Fibroblast of skin of scalp (primary cell): Measurements from ENCODE around the gene OR10P1.

Source experiments
- DNase-seq: peaks from one replicate; pipeline ENCODE4 v3.0.0-alpha.2; 2013

Gene OR10P1

DNA sequence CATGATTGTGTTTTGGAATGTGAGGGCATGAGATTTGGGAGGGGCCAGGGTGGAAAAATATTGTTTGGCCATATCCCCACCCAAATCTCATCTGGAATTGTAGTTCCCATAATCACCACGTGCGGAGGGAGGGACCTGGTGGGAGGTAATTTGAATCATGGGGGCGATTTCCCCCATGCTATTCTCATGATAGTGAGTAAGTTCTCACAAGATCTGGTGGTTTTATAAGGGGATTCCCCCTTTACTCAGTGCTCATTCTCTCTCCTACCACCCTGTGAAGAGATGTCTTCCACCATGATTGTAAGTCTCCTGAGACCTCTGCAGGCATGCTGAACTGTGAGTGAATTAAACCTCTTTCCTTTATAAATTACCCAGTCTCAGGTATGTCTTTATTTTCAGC lies 15.7 kb downstream of the OR10P1 start:
- no peak for DNase-seq

DNA sequence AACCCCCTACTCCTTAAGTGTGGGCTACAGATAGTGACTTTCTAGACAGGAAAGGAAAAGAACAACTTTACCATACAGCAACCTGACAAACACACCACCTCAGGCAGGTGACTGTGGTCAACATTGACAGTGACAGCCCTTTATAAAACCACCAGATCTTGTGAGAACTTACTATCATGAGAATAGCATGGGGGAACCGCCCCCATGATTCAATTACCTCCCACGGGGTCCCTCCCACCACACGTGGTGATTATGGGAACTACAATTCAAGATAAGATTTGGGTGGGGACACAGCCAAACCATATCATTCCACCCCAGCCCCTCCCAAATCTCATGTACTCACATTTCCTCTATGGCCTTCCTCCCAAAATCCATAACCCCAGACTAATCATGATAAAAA lies 16.3 kb downstream of the OR10P1 start:
- DNase-seq: no peak

DNA sequence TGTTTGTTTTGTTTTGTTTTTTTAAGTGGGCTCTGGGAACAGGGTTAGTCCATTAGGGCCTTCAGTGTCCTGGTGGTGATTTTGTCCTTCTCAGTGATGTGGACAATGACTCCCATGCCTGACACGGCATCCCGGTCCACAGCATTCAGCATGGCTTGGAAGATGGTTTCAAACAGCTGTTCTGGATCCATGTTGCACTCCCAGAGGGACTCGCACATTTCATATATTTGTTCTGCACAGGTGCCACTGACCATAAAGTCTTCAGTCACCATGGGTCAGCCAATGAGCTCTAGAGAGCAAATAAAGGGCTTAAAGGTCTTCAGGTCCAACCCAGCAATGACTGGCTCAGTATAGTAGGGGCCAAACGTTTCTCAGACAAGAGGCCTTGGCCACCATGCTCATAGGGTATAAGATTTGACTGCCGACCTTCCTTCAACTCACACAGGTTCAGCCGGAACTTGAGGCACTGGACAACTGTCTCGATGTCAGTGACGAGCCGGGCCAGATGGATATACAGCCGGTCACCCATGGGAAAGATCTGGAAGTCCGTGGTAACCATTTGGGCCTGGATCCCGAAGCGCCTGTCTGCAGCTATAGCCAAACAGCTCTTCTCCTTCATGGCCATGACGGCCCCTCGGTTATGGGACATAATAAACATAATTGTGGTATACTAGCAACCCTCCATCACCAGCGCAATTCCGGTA lies 18.0 kb downstream of the OR10P1 start:
- no peak for DNase-seq

DNA sequence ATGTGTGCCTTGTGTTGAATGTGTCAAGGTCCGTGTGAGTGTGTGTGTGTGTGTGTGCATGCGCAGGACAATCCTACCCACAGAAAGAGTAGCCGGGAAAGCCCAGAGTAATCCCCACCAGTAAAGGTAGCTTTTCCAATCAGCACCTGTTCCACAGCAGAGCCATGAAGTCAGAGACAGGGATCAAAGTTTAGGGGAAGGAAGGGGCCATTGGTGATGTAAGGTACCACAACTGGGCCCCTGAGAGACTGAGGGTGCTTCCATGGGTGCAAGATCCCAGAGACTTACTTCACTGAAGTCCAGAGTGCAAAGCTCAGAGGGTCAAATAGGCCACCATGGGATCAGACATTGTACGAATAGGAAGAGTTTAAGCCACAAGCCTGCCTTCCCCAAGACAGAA lies 20.5 kb downstream of the OR10P1 start:
- no peak for DNase-seq

DNA sequence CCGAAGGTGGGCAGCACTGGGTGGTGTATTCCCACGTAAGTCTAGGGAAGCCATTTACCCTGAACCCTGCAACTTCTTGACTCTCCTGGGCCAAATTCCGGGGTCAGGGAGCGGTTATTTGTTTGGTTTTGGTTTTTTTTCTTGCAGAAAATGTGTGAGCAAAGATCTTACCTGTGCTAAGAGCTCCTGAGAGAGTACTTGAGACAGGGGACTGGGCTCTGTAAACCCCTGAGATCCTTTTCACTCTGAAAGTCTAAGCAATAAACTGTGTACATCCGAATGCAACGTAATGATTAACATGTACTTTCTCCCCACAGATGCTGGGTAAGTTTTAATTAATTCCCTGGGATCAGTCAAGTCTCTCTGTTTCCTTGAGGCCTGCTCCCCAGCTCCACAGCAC lies 21.5 kb downstream of the OR10P1 start:
- no peak for DNase-seq

DNA sequence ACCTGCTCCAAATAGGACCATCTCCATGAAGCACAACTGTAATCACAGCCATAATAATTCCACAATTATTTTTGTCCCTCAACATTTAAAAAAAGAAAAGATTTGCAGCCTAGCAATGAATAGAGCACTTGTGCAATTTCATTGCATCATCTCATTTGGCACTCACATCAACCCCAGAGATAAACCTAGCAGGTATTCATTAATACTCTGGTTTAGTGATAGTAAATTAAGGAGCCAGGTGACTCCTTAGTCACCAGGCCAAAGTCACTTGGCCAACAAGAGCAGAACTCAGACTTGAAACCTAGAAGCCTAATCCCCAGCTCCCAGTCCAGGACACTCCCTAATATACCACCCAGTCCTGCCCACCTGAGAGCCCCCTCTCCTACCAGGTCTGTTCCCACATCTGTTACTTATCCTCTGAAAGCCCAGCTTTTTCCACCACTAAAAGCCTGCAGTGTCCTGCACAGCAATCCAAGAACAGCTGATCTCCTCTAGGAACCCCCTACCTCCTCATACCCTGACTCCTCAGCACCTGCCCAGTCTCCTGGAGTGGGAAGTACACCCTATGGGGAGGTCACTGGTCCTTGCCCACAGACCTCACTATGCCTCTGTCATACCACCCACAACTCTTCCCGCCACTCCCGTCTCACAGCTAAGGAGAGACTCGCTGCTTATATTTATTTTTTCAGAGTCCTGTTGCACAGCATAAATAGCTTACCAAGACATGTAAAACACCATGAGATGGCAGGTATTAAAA lies 22.1 kb downstream of the OR10P1 start:
- no peak for DNase-seq

DNA sequence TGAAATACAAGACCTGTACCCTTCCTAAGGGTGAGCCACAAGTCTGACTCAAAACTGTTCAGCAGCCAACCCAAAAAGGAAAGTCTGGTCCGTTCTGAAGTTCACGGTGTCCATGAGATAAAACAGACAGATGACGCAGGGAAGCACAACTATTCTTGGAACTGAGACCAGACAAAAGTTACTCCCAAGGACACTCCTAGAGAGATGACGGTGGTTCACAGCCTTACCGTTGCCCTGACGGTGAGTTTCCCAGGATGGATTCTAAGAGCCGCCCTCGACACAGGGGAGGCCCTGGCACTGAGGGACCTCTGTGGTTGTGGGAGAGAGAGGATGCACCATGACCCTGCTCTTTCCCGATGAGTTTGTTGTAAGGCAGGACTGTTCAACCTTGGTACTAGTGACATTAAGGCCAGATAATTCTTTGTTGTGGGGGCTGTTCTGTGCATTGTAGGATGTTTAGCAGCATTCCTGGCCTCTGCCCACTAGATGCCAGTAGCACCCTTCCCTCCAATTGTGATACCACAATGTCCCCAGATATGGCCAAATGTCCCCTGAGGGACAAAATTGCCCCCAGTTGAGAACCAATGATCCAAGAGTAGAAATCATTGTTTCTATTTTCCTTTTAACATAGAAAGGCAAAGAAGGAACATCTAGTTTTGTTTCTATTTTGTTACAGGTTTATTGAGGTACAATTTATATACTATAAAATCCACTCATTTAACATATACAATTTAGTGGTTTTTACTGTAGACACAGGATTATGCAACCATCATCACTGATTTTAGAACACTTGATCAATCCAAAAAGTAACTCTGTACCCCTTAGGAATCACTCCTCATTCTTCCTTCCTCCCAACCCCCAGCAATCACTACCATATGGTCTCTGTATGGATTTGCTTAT lies 23.0 kb downstream of the OR10P1 start:
- peak; percentile 35 for DNase-seq

DNA sequence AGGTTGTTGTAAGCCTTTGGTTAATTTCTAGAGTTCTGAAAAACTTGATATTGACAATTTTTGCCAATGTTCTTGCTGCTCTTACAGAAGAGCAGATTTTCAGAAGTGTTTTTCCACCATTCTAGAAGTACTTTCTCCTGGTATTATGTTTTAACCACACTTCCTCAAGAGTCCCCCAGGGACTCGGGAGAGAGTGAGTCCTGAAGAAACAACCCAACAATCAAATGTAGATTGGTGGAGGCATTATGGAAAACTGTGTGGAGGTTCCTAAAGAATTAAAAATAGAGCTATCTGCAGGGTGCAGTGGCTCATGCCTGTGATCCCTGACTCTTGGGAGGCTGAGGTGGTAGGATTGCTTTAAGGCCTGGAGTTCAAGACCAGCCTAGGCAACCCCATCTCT lies 26.7 kb downstream of the OR10P1 start:
- peak; percentile 13 for DNase-seq

DNA sequence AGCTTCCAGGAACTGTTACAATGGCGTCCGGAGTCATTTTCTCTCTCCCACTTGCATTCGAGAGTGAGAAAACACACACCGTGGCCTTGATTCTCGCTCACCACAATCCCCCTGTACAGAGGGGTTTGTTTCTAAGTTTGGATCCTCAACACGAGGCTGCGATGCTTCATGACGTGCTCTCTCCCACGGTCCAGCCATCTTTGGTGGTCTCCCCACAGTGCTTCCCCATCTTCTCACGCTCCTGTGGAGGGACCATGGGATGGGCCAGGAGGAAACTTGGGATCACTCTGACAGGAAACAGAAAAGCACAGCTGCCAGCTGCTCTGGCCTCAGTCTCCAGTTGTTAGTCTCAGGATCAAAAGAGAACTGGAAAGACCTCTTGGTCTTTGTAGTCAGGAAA lies 28.1 kb downstream of the OR10P1 start:
- no peak for DNase-seq

DNA sequence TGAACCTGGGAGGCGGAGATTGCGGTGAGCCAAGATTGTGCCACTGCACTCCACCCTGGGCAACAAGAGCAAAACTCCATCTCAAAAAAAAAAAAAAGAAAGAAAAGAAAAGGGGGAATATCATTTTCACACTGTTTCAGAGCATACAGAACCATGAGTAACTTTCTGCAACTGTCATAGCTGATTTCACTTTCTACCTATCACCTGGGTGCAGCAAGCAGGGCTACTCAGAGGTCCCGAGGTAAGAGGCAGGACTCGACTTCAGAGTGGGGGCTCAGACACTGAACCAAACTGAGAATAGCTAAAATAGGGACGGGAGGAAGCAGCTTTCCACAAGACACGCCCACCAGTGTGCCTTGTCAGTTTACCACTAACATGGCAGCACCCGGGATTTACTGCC lies 29.8 kb downstream of the OR10P1 start:
- no peak for DNase-seq

DNA sequence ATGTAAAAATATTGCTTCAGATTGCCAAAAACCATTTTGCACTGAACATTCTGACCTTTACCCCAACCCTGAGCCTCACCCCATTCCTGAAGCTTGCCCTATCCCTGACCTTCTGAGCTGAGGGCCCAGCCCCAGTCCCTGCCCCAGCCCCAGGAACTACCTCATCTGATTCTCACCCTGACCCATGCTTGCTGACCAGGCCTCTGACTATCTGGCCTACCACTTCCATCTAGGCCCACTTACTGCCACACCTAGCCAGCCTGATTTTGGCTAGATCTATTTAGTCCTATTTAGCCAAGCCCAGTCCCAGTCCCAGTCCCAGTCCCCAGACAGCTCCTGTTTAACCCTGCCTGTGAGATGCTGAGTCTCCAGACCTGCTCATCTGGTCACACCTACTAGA lies 33.6 kb downstream of the OR10P1 start:
- DNase-seq: no peak

DNA sequence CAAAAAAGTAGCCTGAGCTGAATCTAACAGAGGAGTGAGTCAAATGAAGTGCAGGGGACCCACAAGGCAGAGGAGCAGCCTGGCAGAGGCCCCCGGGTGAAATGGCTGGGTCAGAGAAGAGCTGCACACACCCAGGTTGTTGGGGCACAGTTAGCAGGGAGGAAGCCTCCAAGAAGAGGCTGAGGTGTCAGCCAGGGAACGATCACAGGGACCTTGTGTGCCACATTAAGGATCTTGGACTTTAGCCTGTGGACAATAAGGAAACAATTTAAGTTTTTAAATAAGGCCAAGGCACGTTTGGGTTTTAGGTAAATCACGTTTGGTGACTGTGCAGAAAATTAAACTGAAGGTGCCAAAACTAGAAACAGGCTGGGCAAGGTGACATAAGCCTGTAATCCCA lies 35.1 kb downstream of the OR10P1 start:
- no peak for DNase-seq

DNA sequence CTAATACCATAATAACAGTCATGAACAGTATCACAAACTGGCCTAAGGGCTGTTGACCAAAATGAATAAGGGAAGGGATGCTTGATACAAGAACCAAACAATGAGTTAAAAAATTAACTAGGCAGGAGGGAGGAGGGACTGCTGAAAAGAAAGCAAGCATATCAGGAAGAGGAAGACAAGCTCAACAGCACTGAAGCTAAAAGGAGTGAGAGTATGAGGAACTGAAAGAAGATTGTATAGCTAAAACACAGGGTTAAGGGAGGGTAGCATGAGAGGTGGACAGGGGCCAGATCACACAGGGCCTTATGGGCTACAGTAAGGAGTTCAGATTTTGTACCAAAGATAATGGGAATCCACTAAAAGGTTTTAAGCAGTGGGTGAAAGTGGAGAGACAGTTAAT lies 36.9 kb downstream of the OR10P1 start:
- no peak for DNase-seq

DNA sequence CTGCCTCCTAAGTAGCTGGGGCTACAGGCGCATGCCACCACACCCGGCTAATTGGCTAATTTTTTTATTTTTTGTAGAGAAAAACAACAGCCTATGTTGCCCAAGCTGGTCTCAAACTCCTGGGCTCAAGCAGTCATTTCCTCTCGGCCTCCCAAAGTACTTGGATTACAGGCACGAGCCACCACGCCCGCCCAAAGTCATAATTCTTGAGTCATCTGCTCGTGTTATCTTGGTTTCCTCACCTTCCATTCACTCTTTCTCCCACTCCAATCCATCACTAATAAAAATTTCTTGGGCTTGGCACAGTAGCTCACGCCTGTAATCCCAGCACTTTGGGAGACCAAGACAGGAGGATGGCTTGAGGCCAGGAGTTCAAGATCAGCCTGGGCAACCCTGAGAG lies 39.0 kb downstream of the OR10P1 start:
- no peak for DNase-seq

DNA sequence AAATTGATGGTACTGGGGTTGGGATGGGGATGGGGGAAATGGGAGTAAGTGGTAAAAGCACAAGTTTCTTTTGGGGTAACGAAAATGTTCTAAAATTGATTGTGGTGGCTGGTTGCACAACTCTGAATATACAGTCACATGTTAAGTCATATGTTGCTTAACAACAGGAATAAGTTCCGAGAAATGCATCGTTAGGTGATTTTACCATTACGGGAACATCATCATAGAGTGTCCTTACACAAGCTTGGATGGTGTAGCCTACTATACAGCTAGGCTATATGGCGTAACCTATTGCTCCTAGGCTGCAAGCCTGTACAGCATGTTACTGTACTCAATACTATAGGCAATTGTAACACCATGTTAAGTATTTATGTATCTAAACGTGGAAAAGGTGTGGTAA lies 40.0 kb downstream of the OR10P1 start:
- no peak for DNase-seq

DNA sequence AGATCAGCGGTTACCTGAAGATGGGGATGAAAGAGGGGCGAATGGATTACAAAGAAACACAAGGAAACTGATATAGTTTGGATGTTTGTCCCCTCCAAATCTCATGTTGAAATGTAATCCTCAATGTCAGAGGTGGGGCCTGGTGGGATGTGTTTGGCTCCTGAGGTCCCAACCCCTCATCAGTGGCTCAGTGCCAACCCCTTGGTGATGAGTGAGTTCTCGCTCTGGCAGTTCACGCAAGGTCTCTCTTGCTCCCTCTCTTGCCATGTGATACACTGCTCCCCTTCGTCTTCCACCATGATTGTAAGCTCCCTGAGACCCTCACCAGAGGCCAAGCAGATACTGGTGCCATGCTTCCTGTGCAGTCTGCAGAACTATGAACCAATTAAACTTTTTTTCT lies 43.0 kb downstream of the OR10P1 start:
- DNase-seq: no peak

DNA sequence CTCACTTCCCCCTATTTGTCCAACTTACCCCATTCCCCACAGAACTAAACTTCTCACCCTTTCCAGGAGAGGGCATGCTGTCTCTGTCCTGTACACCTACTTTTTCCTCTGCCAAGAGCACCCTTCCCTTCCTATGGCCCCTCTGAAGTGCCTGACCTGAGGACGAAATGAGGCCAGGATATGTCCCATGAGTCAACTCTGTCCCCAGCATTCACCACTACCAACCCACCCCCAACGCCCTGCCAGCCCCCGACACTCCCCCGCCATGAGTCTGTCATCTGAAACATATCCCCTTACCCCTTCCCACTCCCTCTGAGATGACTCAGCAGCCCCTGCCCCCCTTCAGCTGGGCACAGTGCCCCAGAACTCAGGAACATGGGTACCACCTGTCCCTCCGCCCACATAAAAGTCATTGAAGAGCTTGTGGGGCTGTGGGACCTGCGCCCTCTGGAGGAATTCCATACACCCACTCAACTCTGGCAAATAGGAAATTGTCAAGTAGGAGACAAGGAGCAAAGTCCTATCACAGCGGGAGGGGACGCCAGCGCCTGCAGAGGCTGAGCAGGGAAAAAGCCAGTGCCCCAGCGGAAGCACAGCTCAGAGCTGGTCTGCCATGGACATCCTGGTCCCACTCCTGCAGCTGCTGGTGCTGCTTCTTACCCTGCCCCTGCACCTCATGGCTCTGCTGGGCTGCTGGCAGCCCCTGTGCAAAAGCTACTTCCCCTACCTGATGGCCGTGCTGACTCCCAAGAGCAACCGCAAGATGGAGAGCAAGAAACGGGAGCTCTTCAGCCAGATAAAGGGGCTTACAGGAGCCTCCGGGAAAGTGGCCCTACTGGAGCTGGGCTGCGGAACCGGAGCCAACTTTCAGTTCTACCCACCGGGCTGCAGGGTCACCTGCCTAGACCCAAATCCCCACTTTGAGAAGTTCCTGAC lies 44.7 kb downstream of the OR10P1 start:
- peak; percentile 71 for DNase-seq

DNA sequence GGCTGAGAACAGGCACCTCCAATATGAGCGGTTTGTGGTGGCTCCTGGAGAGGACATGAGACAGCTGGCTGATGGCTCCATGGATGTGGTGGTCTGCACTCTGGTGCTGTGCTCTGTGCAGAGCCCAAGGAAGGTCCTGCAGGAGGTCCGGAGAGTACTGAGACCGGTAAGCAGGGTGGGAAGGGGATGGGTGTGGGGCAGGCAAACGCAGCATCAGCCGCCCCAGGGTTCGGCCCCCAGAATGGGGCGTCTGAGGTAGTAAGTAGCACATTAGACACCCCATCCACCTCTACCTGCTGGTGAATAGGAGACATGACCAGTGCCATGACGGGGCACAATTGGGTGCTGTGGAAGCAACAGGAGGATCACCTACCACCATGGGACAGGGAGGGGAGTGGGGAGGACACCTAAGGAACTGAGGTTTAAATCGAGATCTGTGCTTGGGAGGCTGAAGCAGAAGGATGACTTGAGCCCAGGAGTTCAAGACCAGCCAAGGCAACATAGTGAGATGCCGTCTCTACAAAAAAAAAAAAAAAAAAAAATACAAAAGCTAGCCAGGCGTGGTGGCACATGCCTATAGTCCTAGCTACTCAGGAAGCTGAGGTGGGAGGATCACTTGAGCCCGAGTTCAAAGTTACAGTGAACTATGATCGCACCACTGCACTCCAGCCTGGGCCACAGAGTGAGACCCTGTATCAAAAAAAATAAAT lies 45.5 kb downstream of the OR10P1 start:
- DNase-seq: no peak

DNA sequence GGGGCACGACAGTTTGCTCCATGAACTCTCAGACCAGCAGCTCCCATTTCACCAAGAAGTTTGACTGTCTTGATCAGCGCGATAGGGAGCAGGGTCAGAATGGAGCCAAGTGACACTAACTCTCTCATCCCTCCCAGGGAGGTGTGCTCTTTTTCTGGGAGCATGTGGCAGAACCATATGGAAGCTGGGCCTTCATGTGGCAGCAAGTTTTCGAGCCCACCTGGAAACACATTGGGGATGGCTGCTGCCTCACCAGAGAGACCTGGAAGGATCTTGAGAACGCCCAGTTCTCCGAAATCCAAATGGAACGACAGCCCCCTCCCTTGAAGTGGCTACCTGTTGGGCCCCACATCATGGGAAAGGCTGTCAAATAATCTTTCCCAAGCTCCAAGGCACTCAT lies 47.0 kb downstream of the OR10P1 start:
- no peak for DNase-seq

DNA sequence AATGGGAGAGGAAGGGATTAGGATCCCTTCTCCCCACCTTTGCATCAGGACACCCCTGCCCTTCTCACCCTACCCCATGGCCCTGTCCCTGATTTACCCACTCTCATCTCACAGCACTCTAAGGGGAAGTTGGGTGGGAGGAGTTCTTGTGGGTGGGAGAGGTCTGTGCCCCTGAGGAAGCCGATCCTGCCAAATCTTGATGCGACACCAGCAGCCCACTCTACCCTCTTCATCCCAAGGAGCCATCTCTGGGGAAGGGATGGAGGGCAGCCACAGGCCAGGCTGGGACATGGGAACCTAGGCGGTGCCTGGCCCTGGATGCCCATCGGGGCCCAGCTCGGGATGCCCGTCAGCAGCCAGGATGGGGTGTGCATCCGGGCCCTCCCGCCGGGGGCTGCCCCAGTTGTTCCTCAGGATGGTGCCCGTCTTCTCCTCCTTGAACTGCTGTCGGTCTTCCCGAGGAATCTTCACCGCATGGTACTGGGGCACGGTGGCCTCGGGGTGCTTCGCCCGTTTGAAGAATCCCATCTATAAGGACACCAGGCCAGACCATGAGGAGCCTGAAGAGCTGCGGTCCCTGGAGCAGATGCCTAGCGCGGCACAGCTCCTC lies 48.2 kb downstream of the OR10P1 start:
- DNase-seq: no peak

DNA sequence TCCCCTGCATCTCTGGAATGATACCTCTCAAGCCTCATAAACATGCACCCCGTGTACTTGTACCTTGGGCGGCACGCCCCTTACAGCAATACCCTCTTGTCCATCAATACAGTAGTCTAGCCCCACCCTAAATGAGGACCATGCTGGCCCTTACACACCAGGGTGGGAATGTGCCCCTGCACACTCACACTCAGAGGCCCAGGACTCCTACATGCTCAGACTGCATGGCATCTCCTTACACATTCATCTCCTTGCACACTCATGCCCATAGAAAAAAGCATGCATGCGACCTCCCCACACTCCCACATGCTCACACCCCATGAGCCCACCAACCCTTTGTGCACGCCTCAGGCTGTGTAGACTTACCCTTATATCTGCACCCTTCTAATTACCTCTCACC lies 49.0 kb downstream of the OR10P1 start:
- no peak for DNase-seq
